NCI-H2227 (cell line): Measurements from ENCODE around the gene SMOC2.

Experiments used
- DNase-seq: peaks from one replicate; lab custom pipeline; 2025; ENCODE audit not compliant: unreplicated experiment; lab: John Stamatoyannopoulos, UW

SMOC2 gene

GRCh38 chr6:168415098-168415992 lies 25.6 kb upstream of the SMOC2 start:
- DNase-seq: no peak

GRCh38 chr6:168415993-168416530 lies 24.9 kb upstream of the SMOC2 start:
- no peak for DNase-seq

GRCh38 chr6:168416531-168416930 lies 24.5 kb upstream of the SMOC2 start:
- DNase-seq: no peak

- DNase-seq: no peak
These were observed 23.8 kb upstream of the SMOC2 start for GRCh38 chr6:168417191-168417590.

- DNase-seq: no peak
These were observed 23.1 kb upstream of the SMOC2 start for GRCh38 chr6:168417679-168418557.

- no peak for DNase-seq
These were observed 22.3 kb upstream of the SMOC2 start for GRCh38 chr6:168418711-168419121.

- no peak for DNase-seq
These were observed 21.4 kb upstream of the SMOC2 start for GRCh38 chr6:168419569-168419968.

- DNase-seq: no peak
These were observed 20.9 kb upstream of the SMOC2 start for GRCh38 chr6:168420084-168420483.

GRCh38 chr6:168420706-168421105 lies 20.3 kb upstream of the SMOC2 start:
- DNase-seq: no peak

- DNase-seq: no peak
These were observed 13.8 kb upstream of the SMOC2 start for GRCh38 chr6:168427184-168427583.

- DNase-seq: no peak
These were observed 12.7 kb upstream of the SMOC2 start for GRCh38 chr6:168428052-168428826.

- no peak for DNase-seq
These were observed 12.1 kb upstream of the SMOC2 start for GRCh38 chr6:168428863-168429262.

- no peak for DNase-seq
These were observed 8.8 kb upstream of the SMOC2 start for GRCh38 chr6:168432196-168432595.

GRCh38 chr6:168433898-168434297 lies 7.1 kb upstream of the SMOC2 start:
- no peak for DNase-seq

- DNase-seq: no peak
These were observed 6.5 kb upstream of the SMOC2 start for GRCh38 chr6:168434505-168434904.

- DNase-seq: no peak
These were observed 3.2 kb upstream of the SMOC2 start for GRCh38 chr6:168437751-168438150.

GRCh38 chr6:168438783-168439520 lies 2.0 kb upstream of the SMOC2 start:
- DNase-seq: no peak

- DNase-seq: no peak
These were observed 1.1 kb upstream of the SMOC2 start for GRCh38 chr6:168439794-168440450.
